A673 (cell line): ENCODE measurements around the gene TLNRD1. TPM values are rescaled to one million over a fixed set of nuclear protein-coding genes. Genes with fewer than 3 reads are reported as not detected.

Experiments used
- BruUV-seq: library from RNA; stranded (reverse); fragments of 400-500 nt; replicated peaks from 2 replicates; lab custom pipeline; 2021; lab: Mats Ljungman, UMichigan
- CTCF ChIA-PET: fragments of 300-600 bp; sonication (Branson Sonifier 250); formaldehyde crosslinking; loops from one replicate; lab custom pipeline; 2022; ENCODE audit warnings: antibody characterized with exemption; lab: Charles Lee
- POLR2A ChIA-PET: fragments of 300-600 bp; sonication (Branson Sonifier 250); formaldehyde crosslinking; loops from one replicate; lab custom pipeline; 2022; ENCODE audit warnings: antibody characterized with exemption; ENCODE audit not compliant: low non-redundant PET; lab: Charles Lee
- DNase-seq: peaks from one replicate; pipeline ENCODE4 v3.0.0-alpha.2; 2015; ENCODE audit warnings: low spot score
- H3K27ac ChIP-seq: fragments of 200-600 bp; sonication (generic); 2 replicates; pipeline ENCODE4 v1.5.1; 2016; ENCODE audit warnings: mixed run types, low read depth, mild to moderate bottlenecking, mixed read lengths, antibody characterized with exemption, low read length; ENCODE audit not compliant: poor library complexity, severe bottlenecking
- H3K27me3 ChIP-seq: fragments of 200-600 bp; sonication (generic); replicated peaks from 2 replicates; pipeline ENCODE4 v1.6.1; 2017; ENCODE audit warnings: mixed run types, low read depth, mild to moderate bottlenecking, mixed read lengths, antibody characterized with exemption, low read length; ENCODE audit not compliant: insufficient read depth, poor library complexity
- H3K36me3 ChIP-seq: fragments of 200-600 bp; sonication (generic); 2 replicates; pipeline ENCODE4 v1.6.1; 2016; ENCODE audit warnings: mixed run types, mild to moderate bottlenecking, mixed read lengths, antibody characterized with exemption, low read length; ENCODE audit not compliant: insufficient read depth, poor library complexity, severe bottlenecking
- H3K4me1 ChIP-seq: fragments of 200-600 bp; sonication (generic); 2 replicates; pipeline ENCODE4 v1.6.1; 2017; ENCODE audit warnings: mixed run types, mild to moderate bottlenecking, mixed read lengths, antibody characterized with exemption, low read length; ENCODE audit not compliant: insufficient read depth, poor library complexity, severe bottlenecking
- H3K4me3 ChIP-seq: fragments of 200-600 bp; sonication (generic); 2 replicates; pipeline ENCODE4 v1.5.1; 2016; ENCODE audit warnings: low read depth, mixed run types, mild to moderate bottlenecking, mixed read lengths, low read length; ENCODE audit not compliant: poor library complexity, severe bottlenecking
- H3K9me3 ChIP-seq: fragments of 200-600 bp; sonication (generic); 2 replicates; pipeline ENCODE4 v1.6.1; 2016; ENCODE audit warnings: mixed run types, low read depth, mild to moderate bottlenecking, mixed read lengths, antibody characterized with exemption, low read length; ENCODE audit not compliant: poor library complexity, severe bottlenecking
- CTCF ChIP-seq: fragments of 300-800, 200-600 bp; sonication (generic); conservative IDR thresholded peaks from 2 replicates; pipeline ENCODE4 v1.5.1; 2017; ENCODE audit warnings: low read depth, mild to moderate bottlenecking, antibody characterized with exemption, low read length, moderate library complexity, mixed read lengths
- EZH2 ChIP-seq: fragments of 200-600 bp; sonication (generic); IDR thresholded peaks from 2 replicates; pipeline ENCODE4 v1.6.1; 2017; ENCODE audit warnings: borderline replicate concordance, low read depth, mild to moderate bottlenecking, mixed read lengths, antibody characterized with exemption, low read length; ENCODE audit not compliant: poor library complexity, severe bottlenecking
- intact Hi-C: fragments of 100-400 bp; cut with micrococcal nuclease; formaldehyde crosslinking; loops from one replicate; pipeline ENCODE4 v1.10.0; 2022; ENCODE audit not compliant: unreplicated experiment
- total RNA-seq: library from RNA; stranded (reverse); gene quantifications from 2 replicates; pipeline ENCODE4 v1.2.3, GENCODE V29; 2021

Gene TLNRD1
- total RNA-seq, 1 experiment from 2014 or later = 21.8 TPM

- TF ChIP-seq CTCF (no peak), EZH2 (no peak)
- Histone ChIP-seq H3K4me3 (no peak overlapping the region), H3K27ac (no peak overlapping the region), H3K27me3 (no peaks in the 10 kb centered on the region), H3K36me3 (no peaks in the 10 kb centered on the region), H3K4me1 (peaks cover 6% of the 10 kb centered on the region), H3K9me3 (no peaks in the 10 kb centered on the region)
- no peak for DNase-seq
- ChIA-PET CTCF (no interaction called here), POLR2A (no interaction called here)
- intact Hi-C loops = no loop called here
- no TSS peak for BruUV-seq
These were observed 2.5 kb upstream of the TLNRD1 start for GRCh38 chr15:80998251-80998650.

GRCh38 chr15:80999623-81000036, 1.1 kb upstream of the TLNRD1 start:
- TSS peak; percentile 84 for BruUV-seq
- Histone ChIP-seq H3K27ac (no peak overlapping the region), H3K4me1 (peaks cover 14% of the 10 kb centered on the region), H3K27me3 (no peaks in the 10 kb centered on the region), H3K4me3 (peak overlapping the region; percentile 91), H3K36me3 (no peaks in the 10 kb centered on the region), H3K9me3 (no peaks in the 10 kb centered on the region)
- POLR2A ChIA-PET = no interaction called here
- no peak for DNase-seq
- TF ChIP-seq EZH2 (no peak), CTCF (no peak)
- intact Hi-C loops = loop anchor here (5.0 to 10.0 kb wide), 2 partner anchors 65 to 108 kb away; no protein-coding TSS in a partner anchor
- CTCF ChIA-PET = no interaction called here

- CTCF ChIA-PET = no interaction called here
- intact Hi-C loops = loop anchor here (5.0 to 10.0 kb wide), 2 partner anchors 65 to 107 kb away; no protein-coding TSS in a partner anchor
- no peaks in the 10 kb centered on the region for H3K36me3 ChIP-seq
- no TSS peak for BruUV-seq
- H3K4me3 ChIP-seq = peak overlapping the region; percentile 91
- H3K27me3 ChIP-seq = no peaks in the 10 kb centered on the region
- POLR2A ChIA-PET = interaction anchor here (0.6 to 0.7 kb wide), 2 partner anchors 10 to 32 kb away, joined by 3 to 6 read pairs; no protein-coding TSS in a partner anchor
- H3K9me3 ChIP-seq = no peaks in the 10 kb centered on the region
- peak; percentile 34 for DNase-seq
- TF ChIP-seq CTCF (no peak), EZH2 (no peak)
- peaks cover 14% of the 10 kb centered on the region for H3K4me1 ChIP-seq
- H3K27ac ChIP-seq = peak overlapping the region; percentile 96
These were observed 539 bp upstream of the TLNRD1 start for GRCh38 chr15:81000144-81000623.
